ENCODE results near the gene NDUFA13. TPM values are rescaled to one million over a fixed set of nuclear protein-coding genes. Genes with fewer than 3 reads are reported as not detected.
A peak's percentile ranks its signal among the peaks of the same experiment; 100 is the strongest.

The NDUFA13 gene
- total RNA-seq, 1 experiment from 2014 or later: 489 TPM

DNA sequence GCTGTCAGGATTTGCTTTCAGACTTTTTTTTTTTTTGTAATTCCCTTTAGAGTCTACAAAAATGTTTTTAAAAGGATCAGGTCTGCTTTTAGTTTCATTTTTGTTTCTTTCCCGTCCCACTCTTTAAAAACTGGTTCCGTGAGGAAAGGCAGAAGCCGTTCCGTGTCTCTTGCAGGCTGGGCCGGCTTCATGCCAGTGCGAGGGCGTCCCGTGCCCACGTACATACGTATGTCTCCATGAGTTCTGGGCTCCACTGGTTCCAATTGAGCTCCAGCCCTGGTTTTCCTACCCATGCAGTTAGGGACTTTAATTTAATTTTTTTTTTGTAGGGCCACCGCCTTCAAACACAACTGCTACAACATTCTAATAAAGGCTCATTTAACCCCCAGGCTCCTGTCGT is 9.4 kb upstream of the NDUFA13 start:
- no peaks in the 10 kb centered on the region for H3K79me2 ChIP-seq (ENCODE audit: insufficient read depth, low read length)
- no peak overlapping the region for H4K8ac ChIP-seq (replicated peaks; ENCODE audit: insufficient read length, low read depth, low read length)
- no peak overlapping the region for H2AFZ ChIP-seq (ENCODE audit: low read length)
- H4K20me1 ChIP-seq (ENCODE audit: control insufficient read depth, insufficient read depth, insufficient read length): no peaks in the 10 kb centered on the region
- no peaks in the 10 kb centered on the region for H3K23me2 ChIP-seq (ENCODE audit: insufficient read length, low read depth, low read length, poor library complexity, severe bottlenecking)
- H2BK20ac ChIP-seq (ENCODE audit: low read depth, low read length, poor library complexity, severe bottlenecking): no peak overlapping the region
- WGBS (ENCODE audit: extremely low coverage, insufficient read length, low lambda C conversion rate): no CpG with 5 or more reads among the region's 12 CpGs
- Mint-ChIP-seq H3K4me1 (peaks cover 0 to 10% of the 10 kb centered on the region in 2 experiments; a peak in 2 of 4 replicates), H3K9me3 (no peaks in the 10 kb centered on the region), H3K27ac (peak overlapping the region in 1 of 3 experiments; percentile 58; a peak in 1 of 7 replicates), H3K36me3 (ENCODE audit: insufficient read depth in 1 of 3, low read depth in 3 of 3) (peaks cover 30 to 63% (median 56%) of the 10 kb centered on the region in 3 experiments), H3K27me3 (ENCODE audit: low read depth) (peaks cover 4% of the 10 kb centered on the region; the same call in 1 of the 2 replicates), H3K4me3 (no peak overlapping the region)
- H3K9ac ChIP-seq (ENCODE audit: extremely low read depth, insufficient read length, low read length): no peak overlapping the region
- H4K5ac ChIP-seq (ENCODE audit: insufficient read length, low read depth, low read length): no peak overlapping the region
- H3K18ac ChIP-seq (ENCODE audit: insufficient read length, low read depth, low read length): no peak overlapping the region
- no peak overlapping the region for H3K14ac ChIP-seq (ENCODE audit: insufficient read depth, low read length)
- DNase-seq: no peak
- no peak overlapping the region for H3K56ac ChIP-seq (ENCODE audit: insufficient read length, low read depth, low read length)
- H3T11ph ChIP-seq (ENCODE audit: low read length): no peak overlapping the region
- H2AK5ac ChIP-seq (ENCODE audit: insufficient read length, low read length): no peak overlapping the region
- H2BK12ac ChIP-seq (ENCODE audit: insufficient read length, low read depth, low read length): no peak overlapping the region
- H3K4me2 ChIP-seq (ENCODE audit: insufficient read depth, insufficient read length, low read length): no peak overlapping the region
- H2BK5ac ChIP-seq (ENCODE audit: insufficient read length, low read length): no peak overlapping the region
- H3K79me1 ChIP-seq (ENCODE audit: insufficient read depth, low read depth, low read length, poor library complexity, severe bottlenecking): no peaks in the 10 kb centered on the region
- H2BK15ac ChIP-seq (ENCODE audit: low read depth, low read length): no peak overlapping the region
- TF ChIP-seq, protein P1, sequence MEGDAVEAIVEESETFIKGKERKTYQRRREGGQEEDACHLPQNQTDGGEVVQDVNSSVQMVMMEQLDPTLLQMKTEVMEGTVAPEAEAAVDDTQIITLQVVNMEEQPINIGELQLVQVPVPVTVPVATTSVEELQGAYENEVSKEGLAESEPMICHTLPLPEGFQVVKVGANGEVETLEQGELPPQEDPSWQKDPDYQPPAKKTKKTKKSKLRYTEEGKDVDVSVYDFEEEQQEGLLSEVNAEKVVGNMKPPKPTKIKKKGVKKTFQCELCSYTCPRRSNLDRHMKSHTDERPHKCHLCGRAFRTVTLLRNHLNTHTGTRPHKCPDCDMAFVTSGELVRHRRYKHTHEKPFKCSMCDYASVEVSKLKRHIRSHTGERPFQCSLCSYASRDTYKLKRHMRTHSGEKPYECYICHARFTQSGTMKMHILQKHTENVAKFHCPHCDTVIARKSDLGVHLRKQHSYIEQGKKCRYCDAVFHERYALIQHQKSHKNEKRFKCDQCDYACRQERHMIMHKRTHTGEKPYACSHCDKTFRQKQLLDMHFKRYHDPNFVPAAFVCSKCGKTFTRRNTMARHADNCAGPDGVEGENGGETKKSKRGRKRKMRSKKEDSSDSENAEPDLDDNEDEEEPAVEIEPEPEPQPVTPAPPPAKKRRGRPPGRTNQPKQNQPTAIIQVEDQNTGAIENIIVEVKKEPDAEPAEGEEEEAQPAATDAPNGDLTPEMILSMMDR (conservative IDR thresholded peaks at IDR 0.05): no peak
- H2BK120ac ChIP-seq (ENCODE audit: low read depth, low read length, poor library complexity, severe bottlenecking): no peak overlapping the region
- no peaks in the 10 kb centered on the region for H3K4me1 ChIP-seq (ENCODE audit: insufficient read depth, low read length)
- H3K23ac ChIP-seq (ENCODE audit: insufficient read length, low read depth, low read length): no peak overlapping the region
- no peak overlapping the region for H3K27ac ChIP-seq (ENCODE audit: insufficient read length, low read depth, low read length)
- no peak overlapping the region for H4K91ac ChIP-seq (ENCODE audit: insufficient read length, low read depth, low read length)
- H3K4ac ChIP-seq (ENCODE audit: low read depth, low read length): no peak overlapping the region
- no peaks in the 10 kb centered on the region for H3K9me3 ChIP-seq (ENCODE audit: control insufficient read depth, low read depth, low read length)
- H3K27me3 ChIP-seq (ENCODE audit: insufficient read depth, low read length): no peaks in the 10 kb centered on the region

Measured in H9 (cell line).